ENCODE data around the gene CDK2AP2. TPM values are rescaled to one million over a fixed set of nuclear protein-coding genes. Genes with fewer than 3 reads are reported as not detected.

Gene CDK2AP2
- total and polyA plus RNA-seq, 10 of the 15 experiments (the other 5 are each of a cell fraction or from before 2014, with no cell fraction given): 8.0 to 177 (median 40.9) TPM

- TF ChIP-seq ZNF274 (IDR thresholded peaks at IDR 0.05; ENCODE audit: insufficient read depth, insufficient read length) (no peak), ZNF217 (IDR thresholded peaks at IDR 0.05) (no peak), E2F4 (IDR thresholded peaks at IDR 0.05; ENCODE audit: low read depth, low read length) (no peak), GABPA (IDR thresholded peaks at IDR 0.05; ENCODE audit: low read depth) (no peak), RELA (IDR thresholded peaks at IDR 0.05; ENCODE audit: borderline replicate concordance, partially characterized antibody) (no peak), SREBF2 (IDR thresholded peaks at IDR 0.05; ENCODE audit: low read length) (no peak), NKRF (conservative IDR thresholded peaks at IDR 0.05) (no peak), EED (IDR thresholded peaks at IDR 0.05; ENCODE audit: low read depth) (no peak), MYB (IDR thresholded peaks at IDR 0.05; ENCODE audit: borderline replicate concordance, low read depth, low read length) (no peak), HCFC1 (IDR thresholded peaks at IDR 0.05; ENCODE audit: low read length) (no peak), STAT1 (conservative IDR thresholded peaks at IDR 0.05) (no peak), TAF1 (IDR thresholded peaks at IDR 0.05; ENCODE audit: borderline replicate concordance, low read depth, low read length) (no peak), BCL11A (IDR thresholded peaks at IDR 0.05; ENCODE audit: low read depth, low read length) (no peak), FOS (IDR thresholded peaks at IDR 0.05; ENCODE audit: borderline replicate concordance, extremely low read depth, insufficient read length) (no peak)
Measured at GRCh38 chr11:67521924-67522323, 14.0 kb upstream of the CDK2AP2 start (continued).

Data from GM12878 (cell line).